Parathyroid adenoma (tissue), 2 donors: Measurements from ENCODE around the gene MBL2.

Source experiments
- H2AFZ ChIP-seq: fragments of 300-600 bp; sonication (generic); one replicate; pipeline ENCODE4 v1.7.0; 2017; ENCODE audit warnings: antibody characterized with exemption, mild to moderate bottlenecking
- H3K27ac ChIP-seq: fragments of 300-600 bp; sonication (generic); one replicate; pipeline ENCODE4 v1.7.0; 2017
- H3K27me3 ChIP-seq: fragments of 300-600 bp; sonication (generic); one replicate; pipeline ENCODE4 v1.7.0; 2017; ENCODE audit warnings: low read length; ENCODE audit not compliant: control insufficient read depth, insufficient read depth
- H3K36me3 ChIP-seq: fragments of 300-600 bp; sonication (generic); one replicate; pipeline ENCODE4 v1.7.0; 2017; ENCODE audit warnings: low read length; ENCODE audit not compliant: control insufficient read depth, insufficient read depth
- H3K4me1 ChIP-seq: fragments of 300-600 bp; sonication (generic); one replicate; pipeline ENCODE4 v1.7.0; 2017; ENCODE audit warnings: control low read depth
- H3K4me2 ChIP-seq: fragments of 300-600 bp; sonication (generic); one replicate; pipeline ENCODE4 v1.7.0; 2017; ENCODE audit warnings: low read length
- H3K4me3 ChIP-seq: fragments of 300-600 bp; sonication (generic); one replicate; pipeline ENCODE4 v1.7.0; 2017; ENCODE audit warnings: low read depth, low read length
- H3K79me2 ChIP-seq: fragments of 300-600 bp; sonication (generic); one replicate; pipeline ENCODE4 v1.7.0; 2017; ENCODE audit warnings: control low read depth
- H3K9ac ChIP-seq: fragments of 300-600 bp; sonication (generic); one replicate; pipeline ENCODE4 v1.7.0; 2017; ENCODE audit warnings: mild to moderate bottlenecking
- H3K9me3 ChIP-seq: fragments of 300-600 bp; sonication (generic); one replicate; pipeline ENCODE4 v1.7.0; 2017; ENCODE audit warnings: low read length; ENCODE audit not compliant: control insufficient read depth
- CTCF ChIP-seq: fragments of 300-600 bp; sonication (generic); IDR thresholded peaks from one replicate; pipeline ENCODE4 v1.7.0; 2017; ENCODE audit warnings: antibody characterized with exemption, mild to moderate bottlenecking
- donor health status: primary hyperparathyroidism.

MBL2 gene

GRCh38 chr10:52746169-52746568 lies 26.4 kb downstream of the MBL2 start:
- H3K4me3 ChIP-seq: no peak overlapping the region
- no peaks in the 10 kb centered on the region for H3K27me3 ChIP-seq
- no peak overlapping the region for H2AFZ ChIP-seq
- no peaks in the 10 kb centered on the region for H3K9me3 ChIP-seq
- no peak overlapping the region for H3K9ac ChIP-seq
- H3K79me2 ChIP-seq: no peaks in the 10 kb centered on the region
- no peak overlapping the region for H3K27ac ChIP-seq
- no peak overlapping the region for H3K4me2 ChIP-seq
- H3K36me3 ChIP-seq: no peaks in the 10 kb centered on the region
- no peak for TF ChIP-seq CTCF
- H3K4me1 ChIP-seq: no peaks in the 10 kb centered on the region

- no peak overlapping the region for H3K9ac ChIP-seq
Measured at GRCh38 chr10:52744057-52744805, 28.4 kb downstream of the MBL2 start.

GRCh38 chr10:52742731-52743130 lies 29.9 kb downstream of the MBL2 start:
- H2AFZ ChIP-seq: no peak overlapping the region
- H3K36me3 ChIP-seq: no peaks in the 10 kb centered on the region
- no peak overlapping the region for H3K4me3 ChIP-seq
- no peak overlapping the region for H3K9ac ChIP-seq
- H3K27ac ChIP-seq: no peak overlapping the region
- H3K79me2 ChIP-seq: no peaks in the 10 kb centered on the region
- TF ChIP-seq CTCF: no peak
- H3K4me1 ChIP-seq: no peaks in the 10 kb centered on the region
- no peaks in the 10 kb centered on the region for H3K9me3 ChIP-seq
- no peaks in the 10 kb centered on the region for H3K27me3 ChIP-seq
- no peak overlapping the region for H3K4me2 ChIP-seq

More at GRCh38 chr10:52744057-52744805, 28.4 kb downstream of the MBL2 start:
- H3K4me3 ChIP-seq: no peak overlapping the region
- H2AFZ ChIP-seq: no peak overlapping the region
- no peaks in the 10 kb centered on the region for H3K36me3 ChIP-seq
- no peak for TF ChIP-seq CTCF
- H3K9me3 ChIP-seq: no peaks in the 10 kb centered on the region
- H3K27ac ChIP-seq: no peak overlapping the region
- H3K27me3 ChIP-seq: no peaks in the 10 kb centered on the region
- no peaks in the 10 kb centered on the region for H3K4me1 ChIP-seq
- H3K4me2 ChIP-seq: no peak overlapping the region
- H3K79me2 ChIP-seq: no peaks in the 10 kb centered on the region

- H3K9me3 ChIP-seq: no peaks in the 10 kb centered on the region
- no peaks in the 10 kb centered on the region for H3K79me2 ChIP-seq
- TF ChIP-seq CTCF: no peak
- no peak overlapping the region for H3K4me3 ChIP-seq
- no peak overlapping the region for H3K9ac ChIP-seq
- no peaks in the 10 kb centered on the region for H3K36me3 ChIP-seq
- H3K27ac ChIP-seq: no peak overlapping the region
- no peaks in the 10 kb centered on the region for H3K27me3 ChIP-seq
- no peak overlapping the region for H3K4me2 ChIP-seq
- no peak overlapping the region for H2AFZ ChIP-seq
- H3K4me1 ChIP-seq: no peaks in the 10 kb centered on the region
Measured at GRCh38 chr10:52741851-52742250, 30.7 kb downstream of the MBL2 start.
